H9 (cell line): ENCODE measurements around the gene RBKS. TPM values are rescaled to one million over a fixed set of nuclear protein-coding genes. Genes with fewer than 3 reads are reported as not detected.
"Not testable (repeated sequence)": the region's sequence is repeated elsewhere in the genome, so short reads cannot be mapped to it uniquely, and the experiment has no call there.

Experiments
- DNase-seq: peaks from one replicate; pipeline ENCODE4 v3.0.0-alpha.2; 2017
- H2AFZ ChIP-seq: one replicate; pipeline ENCODE4 v1.6.1; 2013; ENCODE audit warnings: mild to moderate bottlenecking, low read length, control low read depth, moderate library complexity
- H2AK5ac ChIP-seq: 2 replicates; pipeline ENCODE4 v1.6.1; 2013; ENCODE audit warnings: low read length, control low read depth, mixed read lengths; ENCODE audit not compliant: insufficient read length
- H2BK120ac ChIP-seq: one replicate; pipeline ENCODE4 v1.6.1; 2013; ENCODE audit warnings: low read depth, mild to moderate bottlenecking, low read length, control low read depth, inconsistent platforms; ENCODE audit not compliant: poor library complexity, severe bottlenecking
- H2BK12ac ChIP-seq: 2 replicates; pipeline ENCODE4 v1.6.1; 2013; ENCODE audit warnings: low read length, control low read depth, mixed read lengths, low read depth; ENCODE audit not compliant: insufficient read length
- H2BK15ac ChIP-seq: 2 replicates; pipeline ENCODE4 v1.6.1; 2013; ENCODE audit warnings: low read depth, low read length, control low read depth
- H2BK20ac ChIP-seq: one replicate; pipeline ENCODE4 v1.6.1; 2013; ENCODE audit warnings: low read depth, mild to moderate bottlenecking, low read length, control low read depth, inconsistent platforms; ENCODE audit not compliant: poor library complexity, severe bottlenecking
- H2BK5ac ChIP-seq: 2 replicates; pipeline ENCODE4 v1.6.1; 2013; ENCODE audit warnings: low read length, control low read depth, mixed read lengths; ENCODE audit not compliant: insufficient read length
- H3K14ac ChIP-seq: 2 replicates; pipeline ENCODE4 v1.6.1; 2013; ENCODE audit warnings: low read length, control low read depth; ENCODE audit not compliant: insufficient read depth
- H3K18ac ChIP-seq: 2 replicates; pipeline ENCODE4 v1.6.1; 2013; ENCODE audit warnings: low read depth, mild to moderate bottlenecking, mixed read lengths, low read length, control low read depth; ENCODE audit not compliant: insufficient read length
- H3K23ac ChIP-seq: 2 replicates; pipeline ENCODE4 v1.6.1; 2013; ENCODE audit warnings: low read length, control low read depth, mixed read lengths, low read depth; ENCODE audit not compliant: insufficient read length
- H3K23me2 ChIP-seq: 2 replicates; pipeline ENCODE4 v1.6.1; 2013; ENCODE audit warnings: low read depth, mild to moderate bottlenecking, mixed read lengths, low read length, control low read depth; ENCODE audit not compliant: insufficient read length, poor library complexity, severe bottlenecking
- H3K27ac ChIP-seq: 2 replicates; pipeline ENCODE4 v1.5.1; 2013; ENCODE audit warnings: low read length, control low read depth, mixed read lengths, low read depth; ENCODE audit not compliant: insufficient read length
- H3K27me3 ChIP-seq: 2 replicates; pipeline ENCODE4 v1.6.1; 2013; ENCODE audit warnings: low read length, control low read depth, inconsistent platforms; ENCODE audit not compliant: insufficient read depth
- H3K4ac ChIP-seq: 2 replicates; pipeline ENCODE4 v1.6.1; 2013; ENCODE audit warnings: low read depth, mild to moderate bottlenecking, control low read depth, inconsistent platforms, low read length, moderate library complexity
- H3K4me1 ChIP-seq: 2 replicates; pipeline ENCODE4 v1.6.1; 2013; ENCODE audit warnings: low read length, control low read depth, inconsistent platforms; ENCODE audit not compliant: insufficient read depth
- H3K4me2 ChIP-seq: 2 replicates; pipeline ENCODE4 v1.6.1; 2013; ENCODE audit warnings: low read length, control low read depth, mixed read lengths; ENCODE audit not compliant: insufficient read length, insufficient read depth
- H3K56ac ChIP-seq: 2 replicates; pipeline ENCODE4 v1.6.1; 2013; ENCODE audit warnings: low read depth, mild to moderate bottlenecking, mixed read lengths, low read length, control low read depth; ENCODE audit not compliant: insufficient read length
- H3K79me1 ChIP-seq: 2 replicates; pipeline ENCODE4 v1.6.1; 2013; ENCODE audit warnings: low read depth, mild to moderate bottlenecking, moderate library complexity, low read length, control low read depth, inconsistent platforms; ENCODE audit not compliant: insufficient read depth, poor library complexity, severe bottlenecking
- H3K79me2 ChIP-seq: 2 replicates; pipeline ENCODE4 v1.6.1; 2013; ENCODE audit warnings: low read length, control low read depth, inconsistent platforms; ENCODE audit not compliant: insufficient read depth
- H3K9ac ChIP-seq: 2 replicates; pipeline ENCODE4 v1.6.1; 2013; ENCODE audit warnings: low read length, control low read depth, mixed read lengths; ENCODE audit not compliant: insufficient read length; ENCODE audit errors: extremely low read depth
- H3K9me3 ChIP-seq: one replicate; pipeline ENCODE4 v1.6.1; 2013; ENCODE audit warnings: low read depth, low read length, inconsistent platforms; ENCODE audit not compliant: control insufficient read depth
- H3T11ph ChIP-seq: one replicate; pipeline ENCODE4 v1.6.1; 2013; ENCODE audit warnings: mild to moderate bottlenecking, low read length, control low read depth, inconsistent platforms
- H4K20me1 ChIP-seq: one replicate; pipeline ENCODE4 v1.6.1; 2013; ENCODE audit not compliant: control insufficient read depth, insufficient read length, insufficient read depth
- H4K5ac ChIP-seq: 2 replicates; pipeline ENCODE4 v1.6.1; 2013; ENCODE audit warnings: low read depth, mild to moderate bottlenecking, mixed read lengths, low read length, control low read depth; ENCODE audit not compliant: insufficient read length
- H4K8ac ChIP-seq: replicated peaks from 2 replicates; pipeline ENCODE4 v1.6.1; 2013; ENCODE audit warnings: low read length, control low read depth, mixed read lengths, low read depth; ENCODE audit not compliant: insufficient read length
- H4K91ac ChIP-seq: 2 replicates; pipeline ENCODE4 v1.6.1; 2013; ENCODE audit warnings: low read depth, mild to moderate bottlenecking, moderate library complexity, mixed read lengths, low read length, control low read depth; ENCODE audit not compliant: insufficient read length
- H3K27ac Mint-ChIP-seq, 3 experiments: 2 replicates in 2 of 3; 3 replicates in 1 of 3; pipeline ENCODE4 v1.8.0; 2020 to 2021; ENCODE audit warnings: mixed read lengths in 3 of 3, mild to moderate bottlenecking in 1 of 3, moderate library complexity in 1 of 3
- H3K27me3 Mint-ChIP-seq: 2 replicates; pipeline ENCODE4 v1.8.0; 2021; ENCODE audit warnings: low read depth, mild to moderate bottlenecking, moderate library complexity, mixed read lengths
- H3K36me3 Mint-ChIP-seq, 3 experiments: 2 replicates in 2 of 3; 3 replicates in 1 of 3; pipeline ENCODE4 v1.8.0; 2020 to 2021; ENCODE audit warnings: low read depth in 3 of 3, mixed read lengths in 3 of 3; ENCODE audit not compliant: insufficient read depth in 1 of 3
- H3K4me1 Mint-ChIP-seq, 2 experiments: 2 replicates each; pipeline ENCODE4 v1.8.0; 2020; ENCODE audit warnings: mixed read lengths in 2 of 2
- H3K4me3 Mint-ChIP-seq, 2 experiments: 2 replicates in 1 of 2; 3 replicates in 1 of 2; pipeline ENCODE4 v1.8.0; 2020 to 2021; ENCODE audit warnings: mild to moderate bottlenecking in 2 of 2, mixed read lengths in 2 of 2, moderate library complexity in 1 of 2
- H3K9me3 Mint-ChIP-seq, 2 experiments: 2 replicates in 1 of 2; 3 replicates in 1 of 2; pipeline ENCODE4 v1.8.0; 2020; ENCODE audit warnings: mild to moderate bottlenecking in 2 of 2, mixed read lengths in 2 of 2, moderate library complexity in 1 of 2
- WGBS: extraction: QIAGEN DNeasy Blood & Tissue Kit; methylation state at CpG from one replicate; pipeline ENCODE4 v1.1.7; 2013; ENCODE audit warnings: missing lambda C conversion rate, low lambda C conversion rate, mixed read lengths; ENCODE audit not compliant: insufficient read length; ENCODE audit errors: extremely low coverage; 5-methylcytosine and 5-hydroxymethylcytosine counted together
- total RNA-seq: library from RNA; stranded (reverse); gene quantifications from 2 replicates; pipeline ENCODE4 v1.2.1, GENCODE V29; 2021
- TF ChIP-seq, protein P1 (sequence below): fragments of 200-600 bp; sonication (generic); conservative IDR thresholded peaks from 3 replicates; pipeline ENCODE4 v1.8.0; 2021; ENCODE audit warnings: antibody characterized with exemption, mild to moderate bottlenecking

Gene RBKS
- total RNA-seq, 1 experiment from 2014 or later, result 2.3 TPM

DNA sequence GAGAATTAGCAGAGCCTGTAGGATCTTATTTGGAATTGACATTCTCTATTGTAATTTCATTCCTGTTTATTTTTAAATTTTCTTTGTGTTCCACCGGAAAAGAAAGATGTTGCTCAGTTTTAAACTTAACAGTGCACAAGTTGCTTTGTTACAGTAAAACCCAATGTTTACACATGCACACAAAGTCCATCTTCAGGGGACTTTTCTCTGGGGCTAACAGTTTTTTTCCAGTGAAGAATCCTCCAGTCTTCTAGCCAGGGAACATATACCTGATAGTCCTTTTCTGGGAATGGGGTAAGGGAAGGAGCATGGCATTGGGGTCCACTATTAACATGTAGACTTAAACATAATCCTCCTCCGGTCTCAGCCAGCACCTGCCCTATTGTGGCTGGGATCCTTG lies 143.9 kb downstream of the RBKS start:
- no peak overlapping the region for H2BK5ac ChIP-seq
- no peak overlapping the region for H2BK12ac ChIP-seq
- H3K14ac ChIP-seq, result no peak overlapping the region
- no peak overlapping the region for H2AFZ ChIP-seq
- no peak overlapping the region for H3K4ac ChIP-seq
- Mint-ChIP-seq H3K4me3 (no peak overlapping the region), H3K27me3 (peaks cover 7% of the 10 kb centered on the region), H3K27ac (no peak overlapping the region), H3K4me1 (peaks cover 0 to 1% of the 10 kb centered on the region in 2 experiments; a peak in 2 of 4 replicates), H3K36me3 (peaks cover 4 to 11% (median 7%) of the 10 kb centered on the region in 3 experiments), H3K9me3 (peaks cover 14 to 17% of the 10 kb centered on the region in 2 experiments)
- no peak overlapping the region for H2BK20ac ChIP-seq
- no peak overlapping the region for H4K5ac ChIP-seq
- no peak overlapping the region for H2AK5ac ChIP-seq
- no peaks in the 10 kb centered on the region for H3K79me2 ChIP-seq
- no peak overlapping the region for H3K4me2 ChIP-seq
- DNase-seq, result no peak
- H3K27ac ChIP-seq, result no peak overlapping the region
- no peak overlapping the region for H3K18ac ChIP-seq
- no CpG with 5 or more reads among the region's 2 CpGs for WGBS
- no peaks in the 10 kb centered on the region for H3K23me2 ChIP-seq
- H2BK15ac ChIP-seq, result no peak overlapping the region
- H3K23ac ChIP-seq, result no peak overlapping the region
- TF ChIP-seq, protein P1, sequence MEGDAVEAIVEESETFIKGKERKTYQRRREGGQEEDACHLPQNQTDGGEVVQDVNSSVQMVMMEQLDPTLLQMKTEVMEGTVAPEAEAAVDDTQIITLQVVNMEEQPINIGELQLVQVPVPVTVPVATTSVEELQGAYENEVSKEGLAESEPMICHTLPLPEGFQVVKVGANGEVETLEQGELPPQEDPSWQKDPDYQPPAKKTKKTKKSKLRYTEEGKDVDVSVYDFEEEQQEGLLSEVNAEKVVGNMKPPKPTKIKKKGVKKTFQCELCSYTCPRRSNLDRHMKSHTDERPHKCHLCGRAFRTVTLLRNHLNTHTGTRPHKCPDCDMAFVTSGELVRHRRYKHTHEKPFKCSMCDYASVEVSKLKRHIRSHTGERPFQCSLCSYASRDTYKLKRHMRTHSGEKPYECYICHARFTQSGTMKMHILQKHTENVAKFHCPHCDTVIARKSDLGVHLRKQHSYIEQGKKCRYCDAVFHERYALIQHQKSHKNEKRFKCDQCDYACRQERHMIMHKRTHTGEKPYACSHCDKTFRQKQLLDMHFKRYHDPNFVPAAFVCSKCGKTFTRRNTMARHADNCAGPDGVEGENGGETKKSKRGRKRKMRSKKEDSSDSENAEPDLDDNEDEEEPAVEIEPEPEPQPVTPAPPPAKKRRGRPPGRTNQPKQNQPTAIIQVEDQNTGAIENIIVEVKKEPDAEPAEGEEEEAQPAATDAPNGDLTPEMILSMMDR, result no peak
- H2BK120ac ChIP-seq, result no peak overlapping the region
- H4K20me1 ChIP-seq, result no peaks in the 10 kb centered on the region
- H3K56ac ChIP-seq, result no peak overlapping the region
- H3K79me1 ChIP-seq, result no peaks in the 10 kb centered on the region
- no peak overlapping the region for H4K91ac ChIP-seq
- no peak overlapping the region for H3K9ac ChIP-seq
- H3K4me1 ChIP-seq, result no peaks in the 10 kb centered on the region
- H3K27me3 ChIP-seq, result no peaks in the 10 kb centered on the region
- H3K9me3 ChIP-seq, result no peaks in the 10 kb centered on the region
- no peak overlapping the region for H3T11ph ChIP-seq
- H4K8ac ChIP-seq, result no peak overlapping the region

DNA sequence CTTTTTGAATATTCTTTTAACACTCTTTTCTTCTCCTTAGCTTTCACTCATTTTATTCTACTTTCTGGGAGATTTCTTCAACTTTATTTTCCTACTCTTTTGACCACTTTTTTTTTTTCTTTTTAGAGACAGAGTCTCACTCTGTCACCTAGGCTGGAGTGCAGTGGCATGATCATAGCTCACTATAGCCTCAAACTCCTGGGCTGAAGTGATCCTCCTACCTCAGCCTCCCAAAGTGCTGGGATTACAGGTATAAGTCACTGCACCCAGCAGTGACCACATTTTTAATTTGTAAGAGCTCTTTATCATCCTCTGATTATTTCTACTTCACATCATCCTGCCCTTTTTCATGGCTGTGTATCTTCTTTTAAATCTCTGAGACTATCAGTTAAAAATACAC lies 144.7 kb downstream of the RBKS start:
- H3K79me1 ChIP-seq, H4K8ac ChIP-seq, H3K4me2 ChIP-seq, H3T11ph ChIP-seq, H2AFZ ChIP-seq, H3K79me2 ChIP-seq, H2AK5ac ChIP-seq, H3K23ac ChIP-seq, H3K4me1 Mint-ChIP-seq, H3K27me3 ChIP-seq, H2BK20ac ChIP-seq, H4K20me1 ChIP-seq, H2BK12ac ChIP-seq, H3K14ac ChIP-seq, H3K4me3 Mint-ChIP-seq, H3K27me3 Mint-ChIP-seq, H3K9ac ChIP-seq, H3K27ac Mint-ChIP-seq, H3K4ac ChIP-seq, H3K4me1 ChIP-seq, H3K23me2 ChIP-seq, H4K5ac ChIP-seq, DNase-seq, H4K91ac ChIP-seq, H2BK120ac ChIP-seq, H3K27ac ChIP-seq, H2BK15ac ChIP-seq, H2BK5ac ChIP-seq, H3K9me3 ChIP-seq, H3K56ac ChIP-seq, H3K18ac ChIP-seq: not testable (repeated sequence)
- Mint-ChIP-seq H3K9me3 (peaks cover 17 to 23% of the 10 kb centered on the region in 2 experiments), H3K36me3 (peaks cover 4 to 18% (median 7%) of the 10 kb centered on the region in 3 experiments)
